K562 (cell line): ENCODE results near the gene GRIK2. TPM values are rescaled to one million over a fixed set of nuclear protein-coding genes. Genes with fewer than 3 reads are reported as not detected.

Source experiments
- ATAC-seq: fragments of 200-7000 bp; cut with Tn5 transposase; 3 replicates; pipeline ENCODE4 v1.9.1; 2020; ENCODE audit warnings: moderate library complexity
- BruUV-seq: library from RNA; stranded (reverse); fragments of 400-500 nt; replicated peaks from 2 replicates; lab custom pipeline; 2021; lab: Mats Ljungman, UMichigan
- CTCF ChIA-PET: fragments of 300-600 bp; formaldehyde crosslinking; extraction: SDS; loops from one replicate; lab custom pipeline; 2021; ENCODE audit warnings: low intra/inter-chr PET ratio; lab: Yijun Ruan, JAX
- POLR2A ChIA-PET: fragments of 300-600, 350-650 bp; sonication (Branson Sonifier 250); formaldehyde crosslinking; extraction: SDS; loops from one replicate; lab custom pipeline; 2021; ENCODE audit warnings: antibody characterized with exemption, inconsistent platforms; lab: Yijun Ruan, JAX
- DNase-seq, 4 experiments: peaks; one replicate each; pipeline versions ENCODE4 v3.0.0 to v3.0.0-alpha.2; 2011 to 2018; ENCODE audit warnings: low spot score in 3 of 4, mixed read lengths in 3 of 4; ENCODE audit errors: extremely low read depth in 1 of 4
- FAIRE-seq: peaks from 2 replicates; lab custom pipeline; 2011; peaks lifted over from hg19 to GRCh38; lab: Jason Lieb, UNC
- H2AFZ ChIP-seq: 2 replicates; pipeline ENCODE4 v1.6.0; 2011; ENCODE audit warnings: low read depth, low read length, control low read depth, inconsistent platforms
- H3K27ac ChIP-seq: fragments of 200-600 bp; 3 replicates; pipeline ENCODE4 v1.8.0; 2011; ENCODE audit warnings: low read depth, mild to moderate bottlenecking, control low read depth, inconsistent platforms, low read length, moderate library complexity, mixed read lengths; ENCODE audit errors: extremely low read depth
- H3K27me3 ChIP-seq, 2 experiments: fragments of 300-600 bp in 1 of 2; 2 replicates in 1 of 2; 3 replicates in 1 of 2; pipeline versions ENCODE4 v1.6.0 to v1.8.0; 2011; ENCODE audit warnings: inconsistent platforms in 2 of 2, low read length in 2 of 2, mild to moderate bottlenecking in 1 of 2, mixed read lengths in 1 of 2, moderate library complexity in 1 of 2; ENCODE audit not compliant: control insufficient read depth in 2 of 2, insufficient read depth in 2 of 2
- H3K36me3 ChIP-seq: fragments of 300-600 bp; 3 replicates; pipeline ENCODE4 v1.8.0; 2011; ENCODE audit warnings: mild to moderate bottlenecking, low read length, inconsistent platforms; ENCODE audit not compliant: control insufficient read depth, insufficient read depth
- H3K4me1 ChIP-seq, 2 experiments: fragments of 200-600 bp in 1 of 2; replicated peaks in 1 of 2; 2 replicates in 1 of 2; 3 replicates in 1 of 2; pipeline versions ENCODE4 v1.5.1 to v1.8.0; 2011; ENCODE audit warnings: inconsistent platforms in 2 of 2, low read length in 2 of 2, mild to moderate bottlenecking in 1 of 2, mixed read lengths in 1 of 2, moderate library complexity in 1 of 2; ENCODE audit not compliant: control insufficient read depth in 2 of 2, insufficient read depth in 2 of 2
- H3K4me2 ChIP-seq: 2 replicates; pipeline ENCODE4 v1.6.1; 2011; ENCODE audit warnings: low read length, control low read depth, inconsistent platforms, mixed read lengths; ENCODE audit not compliant: insufficient read depth
- H3K4me3 ChIP-seq: fragments of 200-600 bp; sonication (generic), shearing (Covaris generic); 2 replicates; pipeline ENCODE4 v1.5.1; 2016; ENCODE audit warnings: control low read depth, inconsistent platforms
- H3K79me2 ChIP-seq: fragments of 200-600 bp; 3 replicates; pipeline ENCODE4 v1.8.0; 2011; ENCODE audit warnings: low read length, inconsistent platforms; ENCODE audit not compliant: control insufficient read depth, insufficient read depth
- H3K9ac ChIP-seq, 2 experiments: 2 replicates each; pipeline versions ENCODE4 v1.6.0 to v1.6.1; 2011; ENCODE audit warnings: low read depth in 2 of 2, low read length in 2 of 2, control low read depth in 1 of 2, inconsistent platforms in 1 of 2, mild to moderate bottlenecking in 1 of 2, mixed read lengths in 1 of 2; ENCODE audit not compliant: insufficient read depth in 1 of 2
- H3K9me1 ChIP-seq: one replicate; pipeline ENCODE4 v1.6.0; 2011; ENCODE audit warnings: inconsistent platforms, mild to moderate bottlenecking, low read length, moderate library complexity; ENCODE audit not compliant: control insufficient read depth, insufficient read depth
- H3K9me3 ChIP-seq: replicated peaks from 2 replicates; pipeline ENCODE4 v1.5.1; 2011; ENCODE audit warnings: low read depth, low read length, inconsistent platforms; ENCODE audit not compliant: control insufficient read depth, insufficient read depth
- H4K20me1 ChIP-seq: replicated peaks from 2 replicates; pipeline ENCODE4 v1.6.1; 2011; ENCODE audit warnings: low read length, inconsistent platforms, mixed read lengths; ENCODE audit not compliant: control insufficient read depth, insufficient read depth
- BRD4 ChIP-seq: fragments of 200-600 bp; sonication (generic); IDR thresholded peaks from 2 replicates; pipeline ENCODE4 v1.6.1; 2017; ENCODE audit warnings: inconsistent platforms
- CREB1 ChIP-seq, 2 experiments: sonication (generic) in 1 of 2; formaldehyde crosslinking in 1 of 2; IDR thresholded peaks; 2 replicates each; pipeline versions ENCODE4 v1.6.1 to v1.8.0; 2012 to 2022; ENCODE audit warnings: inconsistent platforms in 1 of 2, mild to moderate bottlenecking in 1 of 2, missing genetic modification reagents in 1 of 2, moderate library complexity in 1 of 2
- CTCF ChIP-seq, 3 experiments: IDR thresholded peaks in 2 of 3; conservative IDR thresholded peaks in 1 of 3; 2 replicates each; pipeline ENCODE4 v1.5.1; 2011 to 2012; ENCODE audit warnings: low read length in 3 of 3, mild to moderate bottlenecking in 3 of 3, control low read depth in 2 of 3, improper control_type of control experiment in 1 of 3, inconsistent platforms in 1 of 3, low read depth in 1 of 3, mixed read lengths in 1 of 3, moderate library complexity in 1 of 3; ENCODE audit not compliant: insufficient read depth in 2 of 3
- PATZ1 ChIP-seq: fragments of 250-450 bp; sonication (Bioruptor Pico); IDR thresholded peaks from 2 replicates; pipeline ENCODE4 v1.5.0; 2020; ENCODE audit warnings: mild to moderate bottlenecking, borderline replicate concordance
- RBM14 ChIP-seq: fragments of 200-400 bp; formaldehyde crosslinking; IDR thresholded peaks from 2 replicates; pipeline ENCODE4 v1.6.1; 2018; ENCODE audit warnings: low read depth, mild to moderate bottlenecking, low read length, moderate library complexity, borderline replicate concordance; ENCODE audit not compliant: insufficient read depth
- SLC30A9 ChIP-seq: fragments of 250-450 bp; sonication (Bioruptor Pico); IDR thresholded peaks from 2 replicates; pipeline ENCODE4 v1.8.0; 2022; ENCODE audit warnings: mild to moderate bottlenecking, moderate library complexity
- SP1 ChIP-seq: sonication (generic); formaldehyde crosslinking; IDR thresholded peaks from 2 replicates; pipeline ENCODE4 v1.8.1; 2022; ENCODE audit warnings: mild to moderate bottlenecking, missing genetic modification reagents
- U2AF2 ChIP-seq: fragments of 200-400 bp; formaldehyde crosslinking; optimal IDR thresholded peaks from 2 replicates; pipeline ENCODE3; 2017; ENCODE audit warnings: low read depth, mild to moderate bottlenecking, low read length
- ZBTB33 ChIP-seq: sonication (generic); formaldehyde crosslinking; IDR thresholded peaks from 2 replicates; pipeline ENCODE4 v1.8.1; 2023; ENCODE audit warnings: mild to moderate bottlenecking, missing genetic modification reagents
- ZKSCAN8 ChIP-seq: fragments of 200-800 bp; sonication (Bioruptor generic); IDR thresholded peaks from 2 replicates; pipeline ENCODE4 v1.6.1; 2016; ENCODE audit warnings: missing genetic modification characterization, missing compliant biosample characterization
- ZNF316 ChIP-seq: fragments of 450-650 bp; IDR thresholded peaks from 2 replicates; pipeline ENCODE4 v1.6.1; 2016
- ZNF586 ChIP-seq: fragments of 450-650 bp; formaldehyde crosslinking; conservative IDR thresholded peaks from 2 replicates; pipeline ENCODE4 v1.4.0; 2020; ENCODE audit warnings: mild to moderate bottlenecking, moderate library complexity
- WGBS: fragments of 100-300 bp; shearing (Covaris generic); methylation state at CpG from one replicate; pipeline ENCODE4 v1.1.6; 2016; ENCODE audit warnings: low coverage, mixed read lengths; ENCODE audit not compliant: insufficient coverage; ENCODE audit errors: missing lambda C conversion rate; 5-methylcytosine and 5-hydroxymethylcytosine counted together
- in situ Hi-C: fragments of 300-500 bp; cut with MboI; formaldehyde crosslinking; loops from 4 replicates; pipeline ENCODE4 v1.15.0; 2018; ENCODE audit warnings: inconsistent platforms, mixed read lengths
- intact Hi-C: fragments of 100-400 bp; cut with micrococcal nuclease; formaldehyde crosslinking; loops from 2 replicates; pipeline ENCODE4 v1.14.2; 2022
- polyA plus RNA-seq, 8 experiments: library from polyadenylated mRNA; depleted of rRNA in 4 of 8; stranded (reverse) in 5 of 8; unstranded in 3 of 8; fragments of >200 nt; fragmentation: Nextera tagmentation in 2 of 8; fragmentation: Illumina TruSeq in 1 of 8; extraction: Ambion mirVana in 2 of 8; extraction: Trizol in 1 of 8; gene quantifications; 2 replicates each; pipeline versions ENCODE4 v1.2.1 to v1.2.3, GENCODE V29; 2011 to 2014; ENCODE audit warnings: inconsistent platforms in 1 of 8, missing spikeins in 1 of 8
- total RNA-seq, 7 experiments: library from RNA; depleted of rRNA in 6 of 7; stranded (reverse); fragments of >200 nt in 6 of 7; fragmentation: Illumina TruSeq in 2 of 7; extraction: Trizol in 2 of 7; gene quantifications; 2 replicates each; pipeline versions ENCODE4 v1.2.1 to v1.2.3, GENCODE V29; 2011 to 2021; ENCODE audit warnings: low replicate concordance in 1 of 7

The GRIK2 gene
- total and polyA plus RNA-seq, 9 of the 15 experiments (the other 6 are each of a cell fraction or from before 2014, with no cell fraction given), result not detected

- TF ChIP-seq RBM14 (no peak), CREB1 (IDR thresholded peaks at IDR 0.05) (no peak), CREB1 (CRISPR knock-in tag; IDR thresholded peaks at IDR 0.05) (no peak), ZKSCAN8 (no peak), ZBTB33 (CRISPR knock-in tag) (no peak), ZNF316 (no peak), CTCF (IDR thresholded peaks at IDR 0.05 in 2 of 3, conservative IDR thresholded peaks at IDR 0.05 in 1 of 3; ENCODE audit: insufficient read depth in 2 of 3, low read depth in 1 of 3, low read length in 3 of 3) (no peak)
These were observed 376.6 kb downstream of the GRIK2 start (continued) for GRCh38 chr6:101770116-101770515.

- H3K9ac ChIP-seq, result no peak overlapping the region
- DNase-seq (no peak), FAIRE-seq (no peak), ATAC-seq (no peak)
- no TSS peak for BruUV-seq
- intact Hi-C loops (no loop called here), in situ Hi-C loops (no loop called here)
- H4K20me1 ChIP-seq, result no peaks in the 10 kb centered on the region
- ChIA-PET POLR2A (no interaction called here), CTCF (no interaction called here)
- TF ChIP-seq ZNF586 (CRISPR knock-in tag) (no peak), SP1 (CRISPR knock-in tag) (no peak), U2AF2 (no peak), SLC30A9 (CRISPR knock-in tag) (no peak), BRD4 (no peak), PATZ1 (CRISPR knock-in tag) (no peak)
- H3K27ac ChIP-seq, result no peak overlapping the region
- no peaks in the 10 kb centered on the region for H3K36me3 ChIP-seq
- no peak overlapping the region for H3K4me3 ChIP-seq
- H3K4me2 ChIP-seq, result no peak overlapping the region
- H3K27me3 ChIP-seq, result no peaks in the 10 kb centered on the region
- H3K4me1 ChIP-seq, result no peaks in the 10 kb centered on the region
- WGBS, result 4% methylated on average over 7 of the region's 7 CpGs
- no peaks in the 10 kb centered on the region for H3K9me1 ChIP-seq
- H2AFZ ChIP-seq, result no peak overlapping the region
- H3K79me2 ChIP-seq, result no peaks in the 10 kb centered on the region
- H3K9me3 ChIP-seq, result 0 out of 2 replicates have a peak, but pooled peaks cover 2% of the 10 kb centered on the region
These were observed 383.4 kb downstream of the GRIK2 start for GRCh38 chr6:101776919-101777350.
